GM20000 (cell line): ENCODE data around the gene GRID1.
A peak's percentile ranks its signal among the peaks of the same experiment; 100 is the strongest.

Experiments
- DNase-seq: peaks from one replicate; pipeline ENCODE4 v3.0.0; 2012; ENCODE audit warnings: low spot score
- TF ChIP-seq, protein P1 (sequence below): IDR thresholded peaks from 2 replicates; pipeline ENCODE4 v1.5.1; 2012; ENCODE audit warnings: mild to moderate bottlenecking, control low read depth; ENCODE audit errors: extremely low read depth, missing control alignments

Gene GRID1

DNA sequence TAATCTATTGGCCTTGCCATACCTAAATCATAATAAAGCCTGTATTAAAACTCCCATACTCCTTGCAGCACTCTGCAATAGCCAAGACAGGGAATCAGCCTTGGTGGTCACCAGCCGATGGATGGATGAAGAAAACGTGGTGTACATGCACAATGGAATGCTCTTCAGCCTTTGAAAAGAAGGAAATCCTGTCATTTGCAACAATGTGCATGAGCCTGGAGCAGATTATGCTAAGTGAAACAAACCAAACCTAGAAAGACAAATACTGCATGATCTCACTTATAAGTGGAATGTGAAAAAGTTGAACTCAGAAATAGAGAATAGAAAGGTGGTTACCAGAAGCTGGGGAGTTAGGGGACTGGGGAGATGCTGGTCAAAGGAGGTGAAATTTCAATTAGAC lies 218.5 kb downstream of the GRID1 start:
- no peak for DNase-seq
- TF ChIP-seq, protein P1, sequence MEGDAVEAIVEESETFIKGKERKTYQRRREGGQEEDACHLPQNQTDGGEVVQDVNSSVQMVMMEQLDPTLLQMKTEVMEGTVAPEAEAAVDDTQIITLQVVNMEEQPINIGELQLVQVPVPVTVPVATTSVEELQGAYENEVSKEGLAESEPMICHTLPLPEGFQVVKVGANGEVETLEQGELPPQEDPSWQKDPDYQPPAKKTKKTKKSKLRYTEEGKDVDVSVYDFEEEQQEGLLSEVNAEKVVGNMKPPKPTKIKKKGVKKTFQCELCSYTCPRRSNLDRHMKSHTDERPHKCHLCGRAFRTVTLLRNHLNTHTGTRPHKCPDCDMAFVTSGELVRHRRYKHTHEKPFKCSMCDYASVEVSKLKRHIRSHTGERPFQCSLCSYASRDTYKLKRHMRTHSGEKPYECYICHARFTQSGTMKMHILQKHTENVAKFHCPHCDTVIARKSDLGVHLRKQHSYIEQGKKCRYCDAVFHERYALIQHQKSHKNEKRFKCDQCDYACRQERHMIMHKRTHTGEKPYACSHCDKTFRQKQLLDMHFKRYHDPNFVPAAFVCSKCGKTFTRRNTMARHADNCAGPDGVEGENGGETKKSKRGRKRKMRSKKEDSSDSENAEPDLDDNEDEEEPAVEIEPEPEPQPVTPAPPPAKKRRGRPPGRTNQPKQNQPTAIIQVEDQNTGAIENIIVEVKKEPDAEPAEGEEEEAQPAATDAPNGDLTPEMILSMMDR: no peak

DNA sequence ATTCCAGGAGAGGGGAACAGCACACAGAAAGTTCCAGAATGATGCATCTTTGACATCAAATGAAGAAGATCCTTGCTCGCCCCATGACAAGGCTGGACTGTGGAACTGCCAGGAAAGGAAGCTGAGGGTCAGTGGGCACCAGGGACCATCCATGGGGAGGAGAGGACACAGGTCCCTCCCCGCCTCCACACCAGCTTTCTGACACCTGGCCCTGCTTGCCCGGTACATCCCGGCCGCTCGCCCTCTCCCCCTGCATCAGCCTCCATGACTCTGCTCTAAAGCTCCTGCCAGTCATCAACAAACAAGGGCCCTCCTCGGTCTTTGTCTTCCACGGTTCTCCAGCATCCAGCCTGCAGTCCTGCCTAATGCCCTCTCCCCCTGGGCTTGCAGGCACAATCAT lies 222.3 kb downstream of the GRID1 start:
- TF ChIP-seq, protein P1: no peak
- no peak for DNase-seq

DNA sequence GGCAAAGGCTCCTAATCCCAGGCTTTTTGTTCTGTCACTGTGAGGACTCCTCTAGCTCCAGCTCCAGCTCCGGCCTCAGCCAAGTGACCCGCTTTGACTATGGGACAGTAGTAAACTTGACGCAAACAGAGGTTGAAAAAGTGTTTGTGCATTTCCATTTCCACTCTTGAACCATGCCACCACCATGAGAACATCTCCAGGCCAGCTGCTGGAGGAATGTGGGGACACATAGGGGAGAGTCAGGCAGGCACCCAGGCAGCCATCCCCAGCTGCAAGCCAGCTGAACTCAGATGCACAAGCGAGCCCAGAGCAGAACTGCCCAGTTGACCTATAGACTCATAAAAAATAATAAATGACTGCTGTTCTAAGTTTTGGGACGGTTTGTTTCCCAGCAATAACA lies 224.7 kb downstream of the GRID1 start:
- TF ChIP-seq, protein P1: no peak

GRCh38 chr10:86139066-86139657 lies 227.4 kb downstream of the GRID1 start:
- TF ChIP-seq, protein P1: peak; percentile 76
- peak; percentile 32 for DNase-seq

More for the DNA sequence above, 224.7 kb downstream of the GRID1 start:
- no peak for DNase-seq

DNA sequence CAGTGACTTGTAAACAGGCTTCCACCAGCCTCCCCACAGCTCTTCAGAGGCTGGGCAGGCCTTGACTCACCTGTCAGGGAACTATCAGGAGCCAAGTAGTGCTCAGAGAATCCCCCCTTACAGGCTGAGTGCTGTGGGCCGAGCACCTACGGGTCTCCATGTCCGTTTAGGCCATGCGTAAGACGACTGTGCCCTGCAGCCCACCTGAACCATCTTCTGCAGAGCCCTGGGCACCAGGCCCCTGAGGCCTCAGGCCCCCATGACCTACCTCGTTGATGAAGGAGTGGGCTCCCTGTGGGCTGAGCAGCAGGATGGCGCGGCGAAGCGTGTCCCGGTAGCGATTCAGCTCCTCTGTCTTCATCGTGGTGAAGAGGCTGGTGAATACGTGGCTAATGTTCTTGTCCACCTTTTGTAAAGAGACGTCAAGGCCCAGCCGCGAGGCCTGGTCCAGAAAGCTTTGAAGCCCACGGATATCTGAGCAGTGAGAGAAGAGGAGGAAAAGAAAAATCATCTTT lies 228.0 kb downstream of the GRID1 start:
- TF ChIP-seq, protein P1: no peak
- no peak for DNase-seq

- TF ChIP-seq, protein P1: no peak
- DNase-seq: no peak
Observed at GRCh38 chr10:86137561-86137960, 229.0 kb downstream of the GRID1 start.

- no peak for DNase-seq
- TF ChIP-seq, protein P1: no peak
Observed at GRCh38 chr10:86136934-86137333, 229.7 kb downstream of the GRID1 start.
